Measurements from ENCODE around the gene SHISA4. TPM values are rescaled to one million over a fixed set of nuclear protein-coding genes. Genes with fewer than 3 reads are reported as not detected.
A peak's percentile ranks its signal among the peaks of the same experiment; 100 is the strongest.

SHISA4 gene
- polyA plus RNA-seq, 3 donors: 1.5 to 3.1 (median 2.3) TPM

GRCh38 chr1:201893431-201893830, 4.7 kb downstream of the SHISA4 start:
- 90% methylated on average over 3 of the region's 3 CpGs for WGBS (ENCODE audit: insufficient coverage)
- H3K36me3 ChIP-seq (replicated peaks in 1 of 2; ENCODE audit: control insufficient read depth in 1 of 2, insufficient read depth in 2 of 2, low read length in 2 of 2): no peaks in the 10 kb centered on the region
- intact Hi-C loops (cut with micrococcal nuclease): loop anchor here in 1 of 2 donors (5.0 kb wide), 1 partner anchor 69 kb away; no protein-coding TSS in a partner anchor

DNA sequence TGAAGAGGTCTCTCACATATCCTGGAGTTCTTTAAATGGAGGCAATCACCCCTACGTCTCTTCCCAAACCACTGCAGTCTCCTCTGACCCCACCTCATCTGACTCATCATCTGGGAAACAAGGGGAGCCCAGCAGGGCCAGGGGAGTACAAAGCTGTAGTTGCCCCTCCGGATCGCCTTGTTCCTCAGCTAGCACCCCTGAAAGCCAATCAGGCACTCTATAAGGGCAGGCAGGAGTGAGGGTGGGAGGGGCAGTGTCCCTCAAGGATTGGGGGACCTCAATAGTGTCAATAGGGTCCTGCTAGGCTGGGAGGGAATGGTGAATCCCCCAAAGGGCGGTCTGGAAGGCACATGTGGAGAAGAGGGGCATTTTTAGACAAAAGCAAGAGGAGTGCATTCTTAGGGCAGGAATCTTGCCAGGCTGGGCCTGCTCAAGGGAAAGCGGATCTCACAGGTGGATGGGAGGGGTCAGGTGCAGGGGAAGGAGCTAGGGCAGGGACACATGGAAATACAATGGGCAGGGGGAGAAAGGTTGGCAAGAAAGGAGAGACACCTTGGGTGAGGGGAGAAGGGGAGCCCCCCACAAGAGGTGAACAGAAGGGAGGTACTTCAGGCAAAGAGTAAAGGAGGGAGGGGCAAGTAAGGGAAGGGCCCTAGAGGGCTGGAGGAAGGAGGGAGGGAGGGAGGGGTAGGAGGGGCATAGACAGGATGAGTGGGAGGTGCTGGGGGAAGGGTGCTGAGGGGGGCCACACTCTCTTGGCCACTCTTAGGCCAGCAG, 5.8 kb downstream of the SHISA4 start:
- Mint-ChIP-seq H3K9me3 (peaks cover 0 to 3% (median 1%) of the 10 kb centered on the region in 7 donors), H3K4me3 (no peak overlapping the region), H3K36me3 (peaks cover 0 to 1% of the 10 kb centered on the region in 2 donors), H3K4me1 (peaks cover 7% of the 10 kb centered on the region), H3K27me3 (ENCODE audit: low read depth in 3 of 3) (peaks cover 13 to 19% (median 17%) of the 10 kb centered on the region in 3 donors), H3K27ac (peak overlapping the region in 1 of 7 donors; percentile 79)
- DNase-seq: no peak
- no peaks in the 10 kb centered on the region for H3K79me2 ChIP-seq (ENCODE audit: insufficient read depth, low read length)
- no peak overlapping the region for H3K27ac ChIP-seq (ENCODE audit: low read depth in 1 of 2, low read length in 2 of 2)
- no peak overlapping the region for H2AFZ ChIP-seq (ENCODE audit: insufficient read depth, low read depth, low read length, poor library complexity, severe bottlenecking)
- no peak overlapping the region for H3K4me3 ChIP-seq (replicated peaks in 1 of 3; ENCODE audit: low read depth in 2 of 3, low read length in 3 of 3)
- 100% methylated on average over 1 of the region's 5 CpGs for WGBS (ENCODE audit: insufficient coverage)
- TF ChIP-seq, protein P1, sequence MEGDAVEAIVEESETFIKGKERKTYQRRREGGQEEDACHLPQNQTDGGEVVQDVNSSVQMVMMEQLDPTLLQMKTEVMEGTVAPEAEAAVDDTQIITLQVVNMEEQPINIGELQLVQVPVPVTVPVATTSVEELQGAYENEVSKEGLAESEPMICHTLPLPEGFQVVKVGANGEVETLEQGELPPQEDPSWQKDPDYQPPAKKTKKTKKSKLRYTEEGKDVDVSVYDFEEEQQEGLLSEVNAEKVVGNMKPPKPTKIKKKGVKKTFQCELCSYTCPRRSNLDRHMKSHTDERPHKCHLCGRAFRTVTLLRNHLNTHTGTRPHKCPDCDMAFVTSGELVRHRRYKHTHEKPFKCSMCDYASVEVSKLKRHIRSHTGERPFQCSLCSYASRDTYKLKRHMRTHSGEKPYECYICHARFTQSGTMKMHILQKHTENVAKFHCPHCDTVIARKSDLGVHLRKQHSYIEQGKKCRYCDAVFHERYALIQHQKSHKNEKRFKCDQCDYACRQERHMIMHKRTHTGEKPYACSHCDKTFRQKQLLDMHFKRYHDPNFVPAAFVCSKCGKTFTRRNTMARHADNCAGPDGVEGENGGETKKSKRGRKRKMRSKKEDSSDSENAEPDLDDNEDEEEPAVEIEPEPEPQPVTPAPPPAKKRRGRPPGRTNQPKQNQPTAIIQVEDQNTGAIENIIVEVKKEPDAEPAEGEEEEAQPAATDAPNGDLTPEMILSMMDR (IDR thresholded peaks at IDR 0.05): no peak
- peaks cover 0 to under 1% of the 10 kb centered on the region in 2 donors for H3K9me3 ChIP-seq (replicated peaks in 1 of 2; ENCODE audit: control insufficient read depth in 1 of 2, insufficient read depth in 1 of 2, low read length in 2 of 2)
- intact Hi-C loops (cut with micrococcal nuclease): loop anchor here in 1 of 2 donors (5.0 kb wide), 2 partner anchors 68 to 78 kb away; no protein-coding TSS in a partner anchor
- no peaks in the 10 kb centered on the region for H3K4me1 ChIP-seq (ENCODE audit: control insufficient read depth in 1 of 2, insufficient read depth in 2 of 2, low read length in 2 of 2)
- H3K27me3 ChIP-seq (ENCODE audit: control insufficient read depth in 2 of 2, insufficient read depth in 2 of 2, low read length in 2 of 2): peaks cover 4 to 20% of the 10 kb centered on the region in 2 donors
- no peaks in the 10 kb centered on the region for H4K20me1 ChIP-seq (ENCODE audit: insufficient read depth, low read length)
- no peak overlapping the region for H3K4me2 ChIP-seq (replicated peaks; ENCODE audit: extremely low read depth, low read length, poor library complexity, severe bottlenecking)
- H3K36me3 ChIP-seq (replicated peaks in 1 of 2; ENCODE audit: control insufficient read depth in 1 of 2, insufficient read depth in 2 of 2, low read length in 2 of 2): no peaks in the 10 kb centered on the region
- peak overlapping the region; percentile 7 for H3K9ac ChIP-seq (ENCODE audit: insufficient read depth, low read length, poor library complexity, severe bottlenecking)

More at GRCh38 chr1:201893431-201893830, 4.7 kb downstream of the SHISA4 start:
- H3K4me1 ChIP-seq (ENCODE audit: control insufficient read depth in 1 of 2, insufficient read depth in 2 of 2, low read length in 2 of 2): peaks cover 6 to 8% of the 10 kb centered on the region in 2 donors
- H3K9ac ChIP-seq (ENCODE audit: insufficient read depth, low read length, poor library complexity, severe bottlenecking): no peak overlapping the region
- no peak overlapping the region for H3K4me3 ChIP-seq (replicated peaks in 1 of 3; ENCODE audit: low read depth in 2 of 3, low read length in 3 of 3)
- Mint-ChIP-seq H3K4me3 (no peak overlapping the region), H3K27ac (peak overlapping the region in 1 of 7 donors; percentile 50), H3K4me1 (peaks cover 11% of the 10 kb centered on the region), H3K36me3 (peaks cover 0 to 2% of the 10 kb centered on the region in 2 donors), H3K9me3 (peaks cover 0 to 7% (median 1%) of the 10 kb centered on the region in 7 donors), H3K27me3 (ENCODE audit: low read depth in 3 of 3) (peaks cover 20 to 30% (median 25%) of the 10 kb centered on the region in 3 donors)
- H2AFZ ChIP-seq (ENCODE audit: insufficient read depth, low read depth, low read length, poor library complexity, severe bottlenecking): no peak overlapping the region
- H3K4me2 ChIP-seq (replicated peaks; ENCODE audit: extremely low read depth, low read length, poor library complexity, severe bottlenecking): no peak overlapping the region
- no peak for DNase-seq
- TF ChIP-seq, protein P1 (IDR thresholded peaks at IDR 0.05): no peak
- H3K27ac ChIP-seq (ENCODE audit: low read depth in 1 of 2, low read length in 2 of 2): no peak overlapping the region
- H3K79me2 ChIP-seq (ENCODE audit: insufficient read depth, low read length): no peaks in the 10 kb centered on the region
- H3K27me3 ChIP-seq (ENCODE audit: control insufficient read depth in 2 of 2, insufficient read depth in 2 of 2, low read length in 2 of 2): peaks cover 6 to 28% of the 10 kb centered on the region in 2 donors
- H4K20me1 ChIP-seq (ENCODE audit: insufficient read depth, low read length): no peaks in the 10 kb centered on the region
- peaks cover 0 to 6% of the 10 kb centered on the region in 2 donors for H3K9me3 ChIP-seq (replicated peaks in 1 of 2; ENCODE audit: control insufficient read depth in 1 of 2, insufficient read depth in 1 of 2, low read length in 2 of 2)
